ENCODE measurements around the gene FAM229B.

FAM229B gene

DNA sequence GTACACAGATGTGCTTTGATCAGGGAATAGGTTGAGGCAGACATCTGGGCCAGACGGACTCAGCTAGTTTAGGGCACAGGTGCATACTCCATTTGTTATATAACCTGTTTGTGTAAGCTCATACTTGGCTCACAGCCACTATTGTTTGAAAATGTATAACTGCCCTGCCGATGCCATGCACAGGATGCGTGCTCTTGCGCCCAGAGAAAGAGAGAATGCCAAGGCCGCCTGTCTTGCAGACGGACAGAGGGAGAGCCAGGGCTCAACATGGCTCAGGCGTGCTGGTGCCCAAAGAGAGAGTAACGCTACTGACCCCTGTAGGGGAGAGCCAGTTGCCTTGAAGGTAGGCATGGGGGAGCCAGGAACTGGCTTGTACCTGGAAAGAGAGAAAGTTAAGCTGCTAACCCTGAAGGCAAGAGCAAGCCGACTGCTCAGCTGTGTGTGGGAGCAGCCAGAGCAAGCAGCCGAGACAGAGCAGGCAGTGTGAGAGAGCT is 57.7 kb downstream of the FAM229B start:
- DNase-seq: no peak

GRCh38 chr6:112148103-112148502 is 60.7 kb downstream of the FAM229B start:
- no peak for DNase-seq

- DNase-seq: no peak
These were observed 61.8 kb downstream of the FAM229B start for GRCh38 chr6:112149236-112149635.

- no peak for DNase-seq
These were observed 62.4 kb downstream of the FAM229B start for GRCh38 chr6:112149719-112150263.

DNA sequence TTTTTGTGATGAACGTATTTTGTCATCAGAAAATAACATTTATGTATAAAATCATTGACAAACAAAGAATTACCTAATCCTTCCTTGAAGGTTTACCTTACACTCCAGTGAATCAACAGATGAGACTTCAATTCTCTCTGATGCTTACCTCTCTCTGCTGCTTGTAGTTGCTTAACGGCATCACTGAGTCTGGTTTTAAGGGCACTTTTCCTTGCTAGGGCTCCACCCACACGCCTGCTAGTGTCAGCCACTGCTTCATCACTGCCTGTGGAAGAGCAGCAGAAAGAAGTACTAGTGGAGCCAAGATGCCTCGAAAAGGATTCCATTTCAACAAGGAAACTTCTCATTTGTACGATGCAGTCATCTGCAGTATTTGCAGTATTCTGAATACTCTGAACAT is 63.0 kb downstream of the FAM229B start:
- no peak for DNase-seq

Measured in stimulated activated CD4-positive, alpha-beta T cell treated with anti-CD3 and anti-CD28 coated beads, Interleukin-1b, Interleukin-23, amount 100 ng/mL, for 48 hours (primary cell).